Brain microvascular endothelial cell (primary cell): Measurements from ENCODE around the gene TMEM41B.
A peak's percentile ranks its signal among the peaks of the same experiment; 100 is the strongest.

Experiments used
- DNase-seq: peaks from one replicate; pipeline ENCODE4 v3.0.0-alpha.2; 2020
- H3K27ac ChIP-seq: fragments of 250-450 bp; sonication (Bioruptor Pico); 2 replicates; pipeline ENCODE4 v1.5.1; 2020; ENCODE audit warnings: mild to moderate bottlenecking, moderate library complexity
- H3K27me3 ChIP-seq: fragments of 250-450 bp; sonication (Bioruptor Pico); replicated peaks from 2 replicates; pipeline ENCODE4 v1.5.1; 2020; ENCODE audit warnings: mild to moderate bottlenecking
- H3K36me3 ChIP-seq: fragments of 250-450 bp; sonication (Bioruptor Pico); replicated peaks from 2 replicates; pipeline ENCODE4 v1.5.1; 2020; ENCODE audit warnings: mild to moderate bottlenecking
- H3K4me3 ChIP-seq: 2 replicates; pipeline ENCODE4 v1.5.1; 2011; ENCODE audit warnings: low read depth, mild to moderate bottlenecking, control low read depth, low read length, moderate library complexity
- CTCF ChIP-seq: IDR thresholded peaks from 2 replicates; pipeline ENCODE4 v1.5.1; 2011; ENCODE audit warnings: low read depth, mild to moderate bottlenecking, moderate library complexity, low read length, control low read depth, inconsistent platforms; ENCODE audit errors: missing control alignments
- in situ Hi-C: cut with HindIII; loops from 2 replicates; pipeline ENCODE4 v1.10.0; 2017; ENCODE audit warnings: low sequenced_read_pairs, low pct_ligation_motif_present

The TMEM41B gene

GRCh38 chr11:9232482-9232881 is 81.9 kb downstream of the TMEM41B start:
- no peak for TF ChIP-seq CTCF

GRCh38 chr11:9231848-9232177 is 82.6 kb downstream of the TMEM41B start:
- Histone ChIP-seq H3K27ac (no peak overlapping the region), H3K4me3 (no peak overlapping the region), H3K27me3 (no peaks in the 10 kb centered on the region), H3K36me3 (no peaks in the 10 kb centered on the region)
- TF ChIP-seq CTCF = no peak
- peak; percentile 36 for DNase-seq
- in situ Hi-C loops = no loop called here

More at GRCh38 chr11:9232482-9232881, 81.9 kb downstream of the TMEM41B start:
- no peak overlapping the region for H3K4me3 ChIP-seq
- H3K27me3 ChIP-seq = no peaks in the 10 kb centered on the region
- H3K36me3 ChIP-seq = no peaks in the 10 kb centered on the region
- DNase-seq = no peak
- H3K27ac ChIP-seq = no peak overlapping the region
- in situ Hi-C loops = no loop called here
